ENCODE results near the gene IGFBP2. TPM values are rescaled to one million over a fixed set of nuclear protein-coding genes. Genes with fewer than 3 reads are reported as not detected.

Gene IGFBP2
- total and polyA plus RNA-seq, 2 donors (not counting 1 experiment from before 2014, with no cell fraction given), result not detected

- Histone ChIP-seq H3K4me3 (ENCODE audit: control extremely low read depth in 1 of 5, extremely low read depth in 1 of 5, insufficient read depth in 1 of 5, low read depth in 2 of 5, low read length in 4 of 5) (no peak overlapping the region), H3K9ac (ENCODE audit: low read length) (no peak overlapping the region), H3K27me3 (replicated peaks in 1 of 4; ENCODE audit: control extremely low read depth in 1 of 4, control insufficient read depth in 3 of 4, insufficient read depth in 4 of 4, low read length in 3 of 4) (peaks cover 0 to 52% (median 26%) of the 10 kb centered on the region in 4 experiments), H4K20me1 (ENCODE audit: control insufficient read depth, insufficient read depth, low read length, poor library complexity, severe bottlenecking) (no peaks in the 10 kb centered on the region), H3K36me3 (replicated peaks in 1 of 2; ENCODE audit: control extremely low read depth in 1 of 2, control insufficient read depth in 1 of 2, extremely low read depth in 1 of 2, insufficient read depth in 2 of 2, low read length in 1 of 2) (no peaks in the 10 kb centered on the region), H3K4me2 (replicated peaks; ENCODE audit: low read depth, low read length, poor library complexity, severe bottlenecking) (no peak overlapping the region), H3K9me3 (ENCODE audit: control extremely low read depth in 1 of 3, control insufficient read depth in 2 of 3, insufficient read depth in 1 of 3, low read length in 2 of 3) (peaks cover 0 to 3% (median 0%) of the 10 kb centered on the region in 3 donors), H3K79me2 (ENCODE audit: control insufficient read depth, insufficient read depth, low read length) (no peaks in the 10 kb centered on the region), H3K27ac (ENCODE audit: low read length in 2 of 2) (no peak overlapping the region), H2AFZ (ENCODE audit: insufficient read depth, low read depth, low read length, poor library complexity, severe bottlenecking) (no peak overlapping the region), H3K4me1 (ENCODE audit: control insufficient read depth in 2 of 2, insufficient read depth in 2 of 2, low read length in 2 of 2) (peaks cover 14 to 17% of the 10 kb centered on the region in 2 donors)
- peaks cover 28% of the 10 kb centered on the region for H3K4me1 Mint-ChIP-seq
- peaks cover 65% of the 10 kb centered on the region for H3K27me3 Mint-ChIP-seq
- H3K27ac Mint-ChIP-seq, result no peak overlapping the region
- no peak overlapping the region for H3K4me3 Mint-ChIP-seq
- no peak for ATAC-seq (ENCODE audit: low read depth)
- POLR2A ChIA-PET, result no interaction called here
- 56% methylated on average over 16 of the region's 18 CpGs for whole genome bisulfite sequencing (ENCODE audit: insufficient coverage)
- no peak for DNase-seq
- no peaks in the 10 kb centered on the region for H3K9me3 Mint-ChIP-seq (ENCODE audit: insufficient read depth)
- TF ChIP-seq CTCF (IDR thresholded peaks at IDR 0.05) (no peak), EZH2 (IDR thresholded peaks at IDR 0.05; ENCODE audit: borderline replicate concordance, insufficient read depth, low read depth, low read length, poor library complexity, severe bottlenecking) (no peak)
- CTCF ChIA-PET, result interaction anchor here (0.7 kb wide), 1 partner anchor 116 kb away, joined by 3 read pairs; no protein-coding TSS in a partner anchor
- intact Hi-C loops (cut with micrococcal nuclease), result no loop called here
Observed at GRCh38 chr2:216635701-216636550, 2.7 kb downstream of the IGFBP2 start.
